ENCODE measurements around the gene KRT2. TPM values are rescaled to one million over a fixed set of nuclear protein-coding genes. Genes with fewer than 3 reads are reported as not detected.

The KRT2 gene
- total and polyA plus RNA-seq, 10 of the 15 experiments (the other 5 are each of a cell fraction or from before 2014, with no cell fraction given): 0.08 to 0.12 TPM; not detected in 8

- POLR2A ChIA-PET: no interaction called here
- Histone ChIP-seq H4K20me1 (ENCODE audit: control insufficient read depth, insufficient read depth) (no peaks in the 10 kb centered on the region), H3K4me3 (no peak overlapping the region), H2AFZ (ENCODE audit: control insufficient read depth, low read depth, low read length) (no peak overlapping the region), H3K9ac (ENCODE audit: control insufficient read depth, insufficient read depth, low read length) (no peak overlapping the region), H3K79me2 (ENCODE audit: control insufficient read depth, insufficient read depth, low read length) (no peaks in the 10 kb centered on the region), H3K27me3 (replicated peaks in 1 of 2; ENCODE audit: control insufficient read depth in 2 of 2, insufficient read depth in 2 of 2, low read length in 1 of 2) (no peaks in the 10 kb centered on the region; a peak in 1 of 4 replicates), H3K27ac (ENCODE audit: control insufficient read depth, insufficient read depth) (no peak overlapping the region), H3K36me3 (ENCODE audit: control insufficient read depth in 2 of 2, insufficient read depth in 2 of 2, low read length in 1 of 2) (no peaks in the 10 kb centered on the region), H3K4me2 (ENCODE audit: control insufficient read depth, insufficient read depth) (no peak overlapping the region), H3K4me1 (ENCODE audit: control insufficient read depth, insufficient read depth, low read length) (no peaks in the 10 kb centered on the region), H3K9me3 (replicated peaks; ENCODE audit: control insufficient read depth, insufficient read depth, low read length) (no peaks in the 10 kb centered on the region)
- intact Hi-C loops (cut with micrococcal nuclease; ENCODE audit: unreplicated experiment) (no loop called here), in situ Hi-C loops (cut with MboI) (no loop called here)
- DNase-seq (ENCODE audit: low read depth, low spot score): no peak
- 3% methylated on average over 4 of the region's 4 CpGs for WGBS (ENCODE audit: insufficient coverage, insufficient replicate concordance, low lambda C conversion rate, missing lambda C conversion rate)
- no peak for ATAC-seq
- CTCF ChIA-PET: no interaction called here
- FAIRE-seq: no peak
- SMC1A ChIA-PET (ENCODE audit: uncharacterized antibody, unreplicated experiment): no interaction called here
- RAD21 ChIA-PET (ENCODE audit: unreplicated experiment): no interaction called here
- BruUV-seq (replicated peaks): no TSS peak
- TF ChIP-seq BACH1 (IDR thresholded peaks at IDR 0.05; ENCODE audit: borderline replicate concordance) (no peak), KLF5 (IDR thresholded peaks at IDR 0.05; ENCODE audit: partially characterized antibody) (no peak), HDGF (IDR thresholded peaks at IDR 0.05) (no peak), HCFC1 (IDR thresholded peaks at IDR 0.05; ENCODE audit: low read length) (no peak), MTA2 (IDR thresholded peaks at IDR 0.05; ENCODE audit: low read depth) (no peak), ZZZ3 (IDR thresholded peaks at IDR 0.05; ENCODE audit: control insufficient read depth, insufficient read length, low read depth) (no peak), MEF2A (IDR thresholded peaks at IDR 0.05; ENCODE audit: insufficient read depth, low read depth, low read length) (no peak), SKIL (IDR thresholded peaks at IDR 0.05; ENCODE audit: low read depth, poor library complexity, severe bottlenecking) (no peak), TCF7 (IDR thresholded peaks at IDR 0.05; ENCODE audit: borderline replicate concordance) (no peak), DPF2 (IDR thresholded peaks at IDR 0.05) (no peak), EP300 (IDR thresholded peaks at IDR 0.05; ENCODE audit: borderline replicate concordance in 1 of 2, control insufficient read depth in 1 of 2, low read depth in 2 of 2, low read length in 2 of 2) (no peak), ZNF592 (IDR thresholded peaks at IDR 0.05) (no peak)
- TF ChIP-seq, protein P1, sequence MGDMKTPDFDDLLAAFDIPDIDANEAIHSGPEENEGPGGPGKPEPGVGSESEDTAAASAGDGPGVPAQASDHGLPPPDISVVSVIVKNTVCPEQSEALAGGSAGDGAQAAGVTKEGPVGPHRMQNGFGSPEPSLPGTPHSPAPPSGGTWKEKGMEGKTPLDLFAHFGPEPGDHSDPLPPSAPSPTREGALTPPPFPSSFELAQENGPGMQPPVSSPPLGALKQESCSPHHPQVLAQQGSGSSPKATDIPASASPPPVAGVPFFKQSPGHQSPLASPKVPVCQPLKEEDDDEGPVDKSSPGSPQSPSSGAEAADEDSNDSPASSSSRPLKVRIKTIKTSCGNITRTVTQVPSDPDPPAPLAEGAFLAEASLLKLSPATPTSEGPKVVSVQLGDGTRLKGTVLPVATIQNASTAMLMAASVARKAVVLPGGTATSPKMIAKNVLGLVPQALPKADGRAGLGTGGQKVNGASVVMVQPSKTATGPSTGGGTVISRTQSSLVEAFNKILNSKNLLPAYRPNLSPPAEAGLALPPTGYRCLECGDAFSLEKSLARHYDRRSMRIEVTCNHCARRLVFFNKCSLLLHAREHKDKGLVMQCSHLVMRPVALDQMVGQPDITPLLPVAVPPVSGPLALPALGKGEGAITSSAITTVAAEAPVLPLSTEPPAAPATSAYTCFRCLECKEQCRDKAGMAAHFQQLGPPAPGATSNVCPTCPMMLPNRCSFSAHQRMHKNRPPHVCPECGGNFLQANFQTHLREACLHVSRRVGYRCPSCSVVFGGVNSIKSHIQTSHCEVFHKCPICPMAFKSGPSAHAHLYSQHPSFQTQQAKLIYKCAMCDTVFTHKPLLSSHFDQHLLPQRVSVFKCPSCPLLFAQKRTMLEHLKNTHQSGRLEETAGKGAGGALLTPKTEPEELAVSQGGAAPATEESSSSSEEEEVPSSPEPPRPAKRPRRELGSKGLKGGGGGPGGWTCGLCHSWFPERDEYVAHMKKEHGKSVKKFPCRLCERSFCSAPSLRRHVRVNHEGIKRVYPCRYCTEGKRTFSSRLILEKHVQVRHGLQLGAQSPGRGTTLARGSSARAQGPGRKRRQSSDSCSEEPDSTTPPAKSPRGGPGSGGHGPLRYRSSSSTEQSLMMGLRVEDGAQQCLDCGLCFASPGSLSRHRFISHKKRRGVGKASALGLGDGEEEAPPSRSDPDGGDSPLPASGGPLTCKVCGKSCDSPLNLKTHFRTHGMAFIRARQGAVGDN (IDR thresholded peaks at IDR 0.05): no peak
- TF ChIP-seq, protein P2, sequence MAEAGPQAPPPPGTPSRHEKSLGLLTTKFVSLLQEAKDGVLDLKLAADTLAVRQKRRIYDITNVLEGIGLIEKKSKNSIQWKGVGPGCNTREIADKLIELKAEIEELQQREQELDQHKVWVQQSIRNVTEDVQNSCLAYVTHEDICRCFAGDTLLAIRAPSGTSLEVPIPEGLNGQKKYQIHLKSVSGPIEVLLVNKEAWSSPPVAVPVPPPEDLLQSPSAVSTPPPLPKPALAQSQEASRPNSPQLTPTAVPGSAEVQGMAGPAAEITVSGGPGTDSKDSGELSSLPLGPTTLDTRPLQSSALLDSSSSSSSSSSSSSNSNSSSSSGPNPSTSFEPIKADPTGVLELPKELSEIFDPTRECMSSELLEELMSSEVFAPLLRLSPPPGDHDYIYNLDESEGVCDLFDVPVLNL (IDR thresholded peaks at IDR 0.05; ENCODE audit: low read depth, low read length): no peak
These were observed 18.5 kb upstream of the KRT2 start for GRCh38 chr12:52670506-52670905.

Data from GM12878 (cell line).